GM10266 (cell line): ENCODE data around the gene MCM9.

Experiments
- DNase-seq: peaks from one replicate; pipeline ENCODE4 v3.0.0; 2012; ENCODE audit errors: extremely low spot score
- CTCF ChIP-seq: IDR thresholded peaks from 2 replicates; pipeline ENCODE4 v1.5.1; 2012; ENCODE audit warnings: mild to moderate bottlenecking, low read depth; ENCODE audit not compliant: control insufficient read depth, insufficient read depth; ENCODE audit errors: missing control alignments

MCM9 gene

GRCh38 chr6:118856301-118856700 lies 78.7 kb downstream of the MCM9 start:
- DNase-seq = no peak
- TF ChIP-seq CTCF = no peak

DNA sequence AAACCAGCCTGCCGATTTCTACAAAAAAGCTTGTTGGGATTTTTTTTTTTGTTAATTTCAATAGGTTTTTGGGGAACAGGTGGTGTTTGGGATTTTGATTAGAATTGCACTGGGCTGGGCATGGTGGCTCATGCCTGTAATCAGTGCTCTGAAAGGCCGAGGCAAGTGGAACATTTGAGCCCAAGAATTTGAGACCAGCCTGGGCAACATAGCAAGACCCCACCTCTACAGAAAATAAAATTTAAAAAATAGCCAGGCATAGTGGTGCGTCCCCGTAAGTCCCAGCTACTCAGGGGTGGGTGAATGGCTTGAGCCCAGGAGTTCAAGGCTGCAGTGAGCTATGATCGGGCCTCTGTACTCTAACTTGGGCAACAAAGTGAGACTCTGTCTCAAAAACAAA lies 81.6 kb downstream of the MCM9 start:
- no peak for TF ChIP-seq CTCF

DNA sequence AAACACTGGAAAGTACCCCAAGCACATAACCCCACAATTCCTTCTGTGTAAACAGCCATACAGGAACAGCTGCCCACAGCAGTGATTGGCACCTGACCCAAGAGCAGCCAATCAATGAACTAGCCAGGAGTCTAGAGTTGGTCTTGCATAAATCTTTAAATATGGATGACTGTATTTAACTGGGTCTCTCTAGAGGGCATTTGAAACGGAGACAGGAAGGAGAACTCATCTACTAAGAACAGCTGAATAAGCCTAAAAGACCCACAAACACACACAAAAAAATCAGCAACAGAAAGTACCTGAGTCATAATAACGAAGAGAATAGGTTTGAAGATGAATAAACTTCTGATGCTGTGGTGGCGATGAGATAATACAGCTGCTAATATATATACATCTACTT lies 90.0 kb downstream of the MCM9 start:
- no peak for TF ChIP-seq CTCF
- DNase-seq = peak; percentile 24

More for the DNA sequence above, 81.6 kb downstream of the MCM9 start:
- no peak for DNase-seq

- DNase-seq = peak; percentile 54
- no peak for TF ChIP-seq CTCF
Observed at GRCh38 chr6:118843685-118844390, 91.1 kb downstream of the MCM9 start.

- DNase-seq = no peak
- TF ChIP-seq CTCF = no peak
Observed at GRCh38 chr6:118830691-118831090, 104.3 kb downstream of the MCM9 start.

DNA sequence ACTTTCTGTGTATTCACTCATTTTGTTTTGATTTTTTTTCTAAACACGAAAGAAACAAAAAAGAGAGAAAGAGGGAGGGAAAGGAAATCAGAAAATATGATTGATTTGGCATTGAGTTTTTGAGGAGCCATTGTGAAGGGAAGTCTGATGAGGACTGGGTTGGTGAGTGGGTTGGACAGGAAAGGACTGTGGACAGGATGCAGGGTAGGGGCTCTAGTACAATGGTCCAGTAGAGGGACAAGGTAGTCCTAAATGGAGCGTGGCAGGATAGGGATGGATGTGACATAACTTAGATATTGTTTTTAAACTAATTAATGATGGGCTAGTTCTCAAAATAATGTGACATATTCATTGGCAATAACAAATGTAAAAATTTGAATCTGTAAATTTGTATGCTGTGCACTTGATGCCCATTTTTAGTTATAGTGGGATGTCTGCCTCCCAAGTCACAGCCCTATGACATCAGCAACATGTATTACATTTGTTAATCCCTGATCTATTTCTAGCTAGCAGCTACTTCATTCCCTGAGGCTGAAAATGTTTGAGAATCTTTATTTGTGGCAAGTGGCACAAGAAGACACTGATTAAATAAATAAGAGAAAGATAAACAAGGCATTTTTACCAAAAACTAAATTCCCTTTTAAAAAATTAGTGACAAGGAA lies 105.0 kb downstream of the MCM9 start:
- no peak for TF ChIP-seq CTCF
- DNase-seq = no peak

- TF ChIP-seq CTCF = no peak
- DNase-seq = no peak
Observed at GRCh38 chr6:118826096-118826495, 108.9 kb downstream of the MCM9 start.
